Measurements from ENCODE around the gene SLC6A3.

- TF ChIP-seq CTCF (conservative IDR thresholded peaks at IDR 0.05; ENCODE audit: low read length) = no peak
- no peak for TF ChIP-seq EZH2phosphoT487 (IDR thresholded peaks at IDR 0.05; ENCODE audit: borderline replicate concordance, low read depth, low read length)
Observed at GRCh38 chr5:1443991-1444360, 1.3 kb downstream of the SLC6A3 start.

Measured in OCI-LY7 (cell line).